WTC11 (cell line): Measurements from ENCODE around the gene DHRS2.

Source experiments
- ARID4B ChIP-seq: sonication (generic); formaldehyde crosslinking; IDR thresholded peaks from 2 replicates; pipeline ENCODE4 v1.8.0; 2023; ENCODE audit warnings: missing genetic modification reagents, mild to moderate bottlenecking, borderline replicate concordance
- ATF1 ChIP-seq: sonication (generic); formaldehyde crosslinking; IDR thresholded peaks from 2 replicates; pipeline ENCODE4 v1.8.1; 2023; ENCODE audit warnings: mild to moderate bottlenecking, moderate library complexity, missing genetic modification reagents
- CTCF ChIP-seq: fragments of 200-600 bp; IDR thresholded peaks from 2 replicates; pipeline ENCODE4 v1.8.0; 2022; ENCODE audit warnings: antibody characterized with exemption
- E2F1 ChIP-seq: sonication (generic); formaldehyde crosslinking; IDR thresholded peaks from 2 replicates; pipeline ENCODE4 v1.8.0; 2022; ENCODE audit warnings: mild to moderate bottlenecking, missing genetic modification reagents
- GTF2I ChIP-seq: fragments of 250-450 bp; sonication (Bioruptor Pico); conservative IDR thresholded peaks from 2 replicates; pipeline ENCODE4 v1.4.0; 2021; ENCODE audit warnings: mild to moderate bottlenecking
- NR2C2 ChIP-seq: sonication (generic); formaldehyde crosslinking; IDR thresholded peaks from 2 replicates; pipeline ENCODE4 v1.8.0; 2022; ENCODE audit warnings: mild to moderate bottlenecking, missing genetic modification reagents
- STAT6 ChIP-seq: sonication (generic); formaldehyde crosslinking; conservative IDR thresholded peaks from 2 replicates; pipeline ENCODE4 v1.8.1; 2023; ENCODE audit warnings: mild to moderate bottlenecking, low read depth, missing genetic modification reagents, moderate library complexity
- USF1 ChIP-seq: sonication (generic); formaldehyde crosslinking; IDR thresholded peaks from 2 replicates; pipeline ENCODE4 v1.8.0; 2022; ENCODE audit warnings: mild to moderate bottlenecking, missing genetic modification reagents
- USF2 ChIP-seq: sonication (generic); formaldehyde crosslinking; IDR thresholded peaks from 2 replicates; pipeline ENCODE4 v1.8.1; 2023; ENCODE audit warnings: mild to moderate bottlenecking, missing genetic modification reagents, moderate library complexity
- ZNF121 ChIP-seq: sonication (generic); formaldehyde crosslinking; IDR thresholded peaks from 2 replicates; pipeline ENCODE4 v1.8.0; 2023; ENCODE audit warnings: missing genetic modification reagents
- ZNF281 ChIP-seq: sonication (generic); formaldehyde crosslinking; IDR thresholded peaks from 2 replicates; pipeline ENCODE4 v1.8.0; 2023; ENCODE audit warnings: mild to moderate bottlenecking, missing genetic modification reagents
- ZSCAN18 ChIP-seq: fragments of 250-450 bp; sonication (Bioruptor Pico); IDR thresholded peaks from 2 replicates; pipeline ENCODE4 v2.1.2; 2022; ENCODE audit warnings: mild to moderate bottlenecking, moderate library complexity

- TF ChIP-seq CTCF (no peak), ZNF121 (CRISPR knock-in tag) (no peak), E2F1 (CRISPR knock-in tag) (no peak), ATF1 (no peak), ZNF281 (CRISPR knock-in tag) (no peak), USF2 (CRISPR knock-in tag) (no peak), USF1 (CRISPR knock-in tag) (no peak), STAT6 (CRISPR knock-in tag) (no peak), NR2C2 (CRISPR knock-in tag) (no peak), GTF2I (CRISPR knock-in tag) (no peak), ARID4B (CRISPR knock-in tag) (no peak), ZSCAN18 (CRISPR knock-in tag) (no peak)
Observed at GRCh38 chr14:23615856-23616255, 20.3 kb upstream of the DHRS2 start.
